ENCODE measurements around the gene NT5DC1. TPM values are rescaled to one million over a fixed set of nuclear protein-coding genes. Genes with fewer than 3 reads are reported as not detected.
A peak's percentile ranks its signal among the peaks of the same experiment; 100 is the strongest.
"Not testable (repeated sequence)": the region's sequence is repeated elsewhere in the genome, so short reads cannot be mapped to it uniquely, and the experiment has no call there.

NT5DC1 gene
- total RNA-seq, 2 donors from 2014 or later, result 49.2 to 55.8 TPM

- peaks cover 10 to 11% of the 10 kb centered on the region in 2 donors for H3K36me3 Mint-ChIP-seq (ENCODE audit: insufficient read depth in 2 of 2)
- peak overlapping the region in 1 of 2 donors; percentile 11 for H3K4me3 Mint-ChIP-seq
- H3K4me1 Mint-ChIP-seq (ENCODE audit: low read depth), result peaks cover 47% of the 10 kb centered on the region
- ATAC-seq (replicated peaks in 1 of 2) (peak; percentile 50 to 52), DNase-seq (no peak)
- H3K9me3 Mint-ChIP-seq, result peaks cover 0 to 3% of the 10 kb centered on the region in 2 donors
- peak overlapping the region; percentile 77 for H3K27ac Mint-ChIP-seq
- H3K27me3 Mint-ChIP-seq (ENCODE audit: low read depth), result no peaks in the 10 kb centered on the region
Observed at GRCh38 chr6:116268589-116269293, 168.1 kb downstream of the NT5DC1 start.

- H3K4me3 Mint-ChIP-seq, result no peak overlapping the region
- DNase-seq, result no peak
Observed at GRCh38 chr6:116271149-116271708, 170.6 kb downstream of the NT5DC1 start.

GRCh38 chr6:116277124-116277523 is 176.5 kb downstream of the NT5DC1 start:
- Mint-ChIP-seq H3K4me1 (ENCODE audit: low read depth) (peaks cover 73% of the 10 kb centered on the region), H3K27ac (peak overlapping the region; percentile 99), H3K36me3 (ENCODE audit: insufficient read depth in 2 of 2) (peaks cover 16 to 21% of the 10 kb centered on the region in 2 donors)

More at GRCh38 chr6:116271149-116271708, 170.6 kb downstream of the NT5DC1 start:
- H3K27me3 Mint-ChIP-seq (ENCODE audit: low read depth), result no peaks in the 10 kb centered on the region
- H3K27ac Mint-ChIP-seq, result peak overlapping the region; percentile 73
- H3K9me3 Mint-ChIP-seq, result no peaks in the 10 kb centered on the region
- H3K4me1 Mint-ChIP-seq (ENCODE audit: low read depth), result peaks cover 58% of the 10 kb centered on the region
- peaks cover 3 to 5% of the 10 kb centered on the region in 2 donors for H3K36me3 Mint-ChIP-seq (ENCODE audit: insufficient read depth in 2 of 2)
- no peak for ATAC-seq (replicated peaks in 1 of 2)

GRCh38 chr6:116278481-116278829 is 177.8 kb downstream of the NT5DC1 start:
- no peaks in the 10 kb centered on the region for H3K27me3 Mint-ChIP-seq (ENCODE audit: low read depth)
- H3K27ac Mint-ChIP-seq, result peak overlapping the region; percentile 99
- H3K4me3 Mint-ChIP-seq, result peak overlapping the region; percentile 88 to 98
- no peak for ATAC-seq (replicated peaks in 1 of 2)
- H3K9me3 Mint-ChIP-seq, result no peaks in the 10 kb centered on the region
- H3K4me1 Mint-ChIP-seq (ENCODE audit: low read depth), result peaks cover 61% of the 10 kb centered on the region
- no peak for DNase-seq
- peaks cover 16 to 21% of the 10 kb centered on the region in 2 donors for H3K36me3 Mint-ChIP-seq (ENCODE audit: insufficient read depth in 2 of 2)

More at GRCh38 chr6:116277124-116277523, 176.5 kb downstream of the NT5DC1 start:
- DNase-seq (no peak), ATAC-seq (replicated peaks in 1 of 2) (no peak)
- Mint-ChIP-seq H3K4me3 (peak overlapping the region; percentile 88 to 98), H3K9me3 (no peaks in the 10 kb centered on the region), H3K27me3 (ENCODE audit: low read depth) (no peaks in the 10 kb centered on the region)

- Mint-ChIP-seq H3K27ac (peak overlapping the region; percentile 99), H3K27me3 (ENCODE audit: low read depth) (no peaks in the 10 kb centered on the region), H3K4me1 (ENCODE audit: low read depth) (peaks cover 58% of the 10 kb centered on the region), H3K9me3 (no peaks in the 10 kb centered on the region), H3K36me3 (ENCODE audit: insufficient read depth in 2 of 2) (peaks cover 16 to 21% of the 10 kb centered on the region in 2 donors), H3K4me3 (peak overlapping the region; percentile 88 to 98)
- ATAC-seq (replicated peaks in 1 of 2), result peak; percentile 1 to 3
- peak in 1 of 2 donors; percentile 19 for DNase-seq
Observed at GRCh38 chr6:116278854-116279231, 178.2 kb downstream of the NT5DC1 start.

- Mint-ChIP-seq H3K4me1 (ENCODE audit: low read depth) (peaks cover 52% of the 10 kb centered on the region), H3K4me3 (peak within 1 kb of the TSS; percentile 88 to 98), H3K9me3 (no peaks in the 10 kb centered on the region), H3K36me3 (ENCODE audit: insufficient read depth in 2 of 2) (peaks cover 16 to 21% of the 10 kb centered on the region in 2 donors), H3K27ac (peak within 1 kb of the TSS; percentile 99), H3K27me3 (ENCODE audit: low read depth) (no peaks in the 10 kb centered on the region)
- DNase-seq (peak; percentile 93), ATAC-seq (replicated peaks in 1 of 2) (peak; percentile 94 to 95)
Observed at GRCh38 chr6:116279232-116280160, 178.8 kb downstream of the NT5DC1 start, which contains the start of gene TSPYL1. Gene TSPYL1 (minus strand): TSS chr6:116279930. CDS start chr6:116279830, 100 bp downstream.

GRCh38 chr6:116280161-116280932 is 179.7 kb downstream of the NT5DC1 start:
- no peak for DNase-seq
- no peaks in the 10 kb centered on the region for H3K9me3 Mint-ChIP-seq

GRCh38 chr6:116280933-116281316 is 180.3 kb downstream of the NT5DC1 start:
- H3K27me3 Mint-ChIP-seq (ENCODE audit: low read depth), result no peaks in the 10 kb centered on the region
- no peaks in the 10 kb centered on the region for H3K9me3 Mint-ChIP-seq
- H3K36me3 Mint-ChIP-seq (ENCODE audit: insufficient read depth in 2 of 2), result peaks cover 16 to 17% of the 10 kb centered on the region in 2 donors
- H3K4me3 Mint-ChIP-seq, result peak overlapping the region; percentile 88 to 98
- DNase-seq (no peak), ATAC-seq (replicated peaks in 1 of 2) (no peak)
- H3K27ac Mint-ChIP-seq, result peak overlapping the region; percentile 99
- H3K4me1 Mint-ChIP-seq (ENCODE audit: low read depth), result peaks cover 38% of the 10 kb centered on the region

More at GRCh38 chr6:116280161-116280932, 179.7 kb downstream of the NT5DC1 start:
- Mint-ChIP-seq H3K4me1 (ENCODE audit: low read depth) (peaks cover 44% of the 10 kb centered on the region), H3K4me3 (peak overlapping the region; percentile 88 to 98), H3K36me3 (ENCODE audit: insufficient read depth in 2 of 2) (peaks cover 16 to 17% of the 10 kb centered on the region in 2 donors), H3K27ac (peak overlapping the region; percentile 99), H3K27me3 (ENCODE audit: low read depth) (no peaks in the 10 kb centered on the region)
- no peak for ATAC-seq (replicated peaks in 1 of 2)

GRCh38 chr6:116282698-116283097 is 182.0 kb downstream of the NT5DC1 start:
- no peaks in the 10 kb centered on the region for H3K27me3 Mint-ChIP-seq (ENCODE audit: low read depth)
- H3K4me3 Mint-ChIP-seq, result no peak overlapping the region

GRCh38 chr6:116283191-116283590 is 182.5 kb downstream of the NT5DC1 start:
- Mint-ChIP-seq H3K36me3 (ENCODE audit: insufficient read depth in 2 of 2) (peaks cover 8% of the 10 kb centered on the region in 2 donors), H3K9me3 (no peaks in the 10 kb centered on the region), H3K4me3 (no peak overlapping the region), H3K27me3 (ENCODE audit: low read depth) (no peaks in the 10 kb centered on the region), H3K4me1 (ENCODE audit: low read depth) (peaks cover 15% of the 10 kb centered on the region), H3K27ac (no peak overlapping the region)
- ATAC-seq (replicated peaks in 1 of 2), result no peak
- no peak for DNase-seq

More at GRCh38 chr6:116282698-116283097, 182.0 kb downstream of the NT5DC1 start:
- Mint-ChIP-seq H3K27ac (no peak overlapping the region), H3K36me3 (ENCODE audit: insufficient read depth in 2 of 2) (peaks cover 11% of the 10 kb centered on the region in 2 donors), H3K4me1 (ENCODE audit: low read depth) (peaks cover 20% of the 10 kb centered on the region), H3K9me3 (no peaks in the 10 kb centered on the region)
- ATAC-seq (replicated peaks in 1 of 2), result no peak
- no peak for DNase-seq

GRCh38 chr6:116284984-116285383 is 184.3 kb downstream of the NT5DC1 start:
- not testable (repeated sequence) for H3K9me3 Mint-ChIP-seq; H3K36me3 Mint-ChIP-seq (ENCODE audit: insufficient read depth in 2 of 2)

GRCh38 chr6:116286773-116287358 is 186.2 kb downstream of the NT5DC1 start:
- no peak for DNase-seq
- no peaks in the 10 kb centered on the region for H3K9me3 Mint-ChIP-seq
- H3K27me3 Mint-ChIP-seq (ENCODE audit: low read depth), result no peaks in the 10 kb centered on the region
- no peak overlapping the region for H3K27ac Mint-ChIP-seq
- ATAC-seq (replicated peaks in 1 of 2), result no peak
- H3K4me3 Mint-ChIP-seq, result no peak overlapping the region
- H3K4me1 Mint-ChIP-seq (ENCODE audit: low read depth), result no peaks in the 10 kb centered on the region
- no peaks in the 10 kb centered on the region for H3K36me3 Mint-ChIP-seq (ENCODE audit: insufficient read depth in 2 of 2)

More at GRCh38 chr6:116284984-116285383, 184.3 kb downstream of the NT5DC1 start:
- not testable (repeated sequence) for H3K27ac Mint-ChIP-seq; H3K27me3 Mint-ChIP-seq (ENCODE audit: low read depth); ATAC-seq (replicated peaks in 1 of 2); H3K4me3 Mint-ChIP-seq; DNase-seq
- H3K4me1 Mint-ChIP-seq (ENCODE audit: low read depth), result peaks cover 13% of the 10 kb centered on the region

Measured in activated T-cell treated with anti-CD3 and anti-CD28 coated beads, Interleukin-2, amount 50 U/mL, for 72 hours (primary cell).